SK-N-SH treated with all-trans-retinoic acid at 6 μM for 48 hours (cell line): Measurements from ENCODE around the gene OR6K6.

Source experiments
- BACH2 ChIP-seq: fragments of 250-450 bp; sonication (Bioruptor Pico); IDR thresholded peaks from 2 replicates; pipeline ENCODE4 v1.9.0; 2021; ENCODE audit warnings: mild to moderate bottlenecking, borderline replicate concordance
- CSDC2 ChIP-seq: fragments of 250-450 bp; sonication (Bioruptor Pico); IDR thresholded peaks from 2 replicates; pipeline ENCODE4 v1.5.0; 2020; ENCODE audit warnings: mild to moderate bottlenecking, moderate library complexity
- OSR1 ChIP-seq: fragments of 250-450 bp; sonication (Bioruptor Pico); IDR thresholded peaks from 2 replicates; pipeline ENCODE4 v1.8.0; 2022; ENCODE audit warnings: moderate library complexity, mild to moderate bottlenecking, inconsistent platforms
- PPARA ChIP-seq: fragments of 250-450 bp; sonication (Bioruptor Pico); IDR thresholded peaks from 2 replicates; pipeline ENCODE4 v1.5.0; 2020; ENCODE audit warnings: mild to moderate bottlenecking, borderline replicate concordance
- TCF4 ChIP-seq: fragments of 250-450 bp; sonication (Bioruptor Pico); IDR thresholded peaks from 2 replicates; pipeline ENCODE4 v1.8.0; 2021; ENCODE audit warnings: mild to moderate bottlenecking, moderate library complexity, borderline replicate concordance
- ZC3H10 ChIP-seq: fragments of 250-450 bp; sonication (Bioruptor Pico); IDR thresholded peaks from 2 replicates; pipeline ENCODE4 v1.5.1; 2021; ENCODE audit warnings: mild to moderate bottlenecking, moderate library complexity
- ZFP3 ChIP-seq: fragments of 250-450 bp; sonication (Bioruptor Pico); IDR thresholded peaks from 2 replicates; pipeline ENCODE4 v1.5.0; 2020; ENCODE audit warnings: mild to moderate bottlenecking, moderate library complexity
- ZNF70 ChIP-seq: fragments of 450-650 bp; formaldehyde crosslinking; IDR thresholded peaks from 2 replicates; pipeline ENCODE4 v1.5.0; 2020; ENCODE audit warnings: mild to moderate bottlenecking, moderate library complexity
- TF ChIP-seq, protein P1 (sequence below): fragments of 250-450 bp; sonication (Bioruptor Pico); IDR thresholded peaks from 2 replicates; pipeline ENCODE4 v1.8.0; 2020; ENCODE audit warnings: mild to moderate bottlenecking, moderate library complexity, borderline replicate concordance
- TF ChIP-seq, protein P2 (sequence below): fragments of 250-450 bp; sonication (Bioruptor Pico); IDR thresholded peaks from 2 replicates; pipeline ENCODE4 v1.5.1; 2020; ENCODE audit warnings: low read depth, mild to moderate bottlenecking, moderate library complexity

DNA sequence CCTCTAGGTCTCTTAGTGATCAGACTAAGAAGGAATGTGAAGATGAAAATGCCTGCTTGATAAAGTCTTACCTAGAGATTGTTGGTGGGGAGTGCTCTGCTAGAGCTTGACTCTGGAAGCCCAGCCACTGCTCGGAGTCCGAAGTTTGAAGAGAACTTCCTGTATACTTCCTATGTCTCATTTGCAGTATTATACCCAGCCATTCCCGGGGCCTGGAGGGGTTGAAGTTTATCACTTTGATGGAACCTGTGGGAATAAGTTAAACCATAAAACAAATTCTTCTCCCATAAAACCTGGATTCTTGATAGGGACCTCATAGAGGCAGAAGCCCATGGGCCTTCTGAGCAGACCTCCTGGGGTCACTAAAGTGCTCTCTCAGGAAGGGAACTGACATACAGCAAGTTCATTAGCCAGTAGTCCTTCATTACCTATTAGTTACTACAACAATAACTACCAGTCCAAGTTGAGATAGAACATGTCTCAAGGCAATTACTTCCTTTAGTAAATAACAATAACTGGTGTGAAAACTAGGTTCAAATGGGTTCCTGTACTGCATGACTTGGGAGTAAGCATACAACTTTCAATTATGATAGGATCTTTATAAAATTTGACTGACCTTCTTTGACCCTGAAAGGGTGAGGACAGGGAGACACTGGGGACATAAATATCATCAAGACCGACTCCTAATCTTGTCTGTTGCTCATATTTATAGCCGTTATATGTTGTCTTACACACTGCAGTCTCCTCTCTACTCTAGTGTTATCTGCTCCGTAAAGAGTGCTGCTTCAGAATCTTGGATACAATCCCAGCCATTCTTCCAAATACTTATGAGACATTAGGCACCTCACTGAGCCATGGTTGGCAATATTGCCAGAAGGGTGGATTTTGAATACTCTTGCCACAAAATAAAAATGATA lies 17.7 kb downstream of the OR6K6 start, which contains the start of gene OR6N1:
- TF ChIP-seq ZFP3 (CRISPR knock-in tag) (no peak), PPARA (CRISPR knock-in tag) (no peak), ZC3H10 (CRISPR knock-in tag) (no peak), TCF4 (CRISPR knock-in tag) (no peak), BACH2 (CRISPR knock-in tag) (no peak), ZNF70 (no peak), OSR1 (CRISPR knock-in tag) (no peak), CSDC2 (CRISPR knock-in tag) (no peak)
- TF ChIP-seq, protein P1, sequence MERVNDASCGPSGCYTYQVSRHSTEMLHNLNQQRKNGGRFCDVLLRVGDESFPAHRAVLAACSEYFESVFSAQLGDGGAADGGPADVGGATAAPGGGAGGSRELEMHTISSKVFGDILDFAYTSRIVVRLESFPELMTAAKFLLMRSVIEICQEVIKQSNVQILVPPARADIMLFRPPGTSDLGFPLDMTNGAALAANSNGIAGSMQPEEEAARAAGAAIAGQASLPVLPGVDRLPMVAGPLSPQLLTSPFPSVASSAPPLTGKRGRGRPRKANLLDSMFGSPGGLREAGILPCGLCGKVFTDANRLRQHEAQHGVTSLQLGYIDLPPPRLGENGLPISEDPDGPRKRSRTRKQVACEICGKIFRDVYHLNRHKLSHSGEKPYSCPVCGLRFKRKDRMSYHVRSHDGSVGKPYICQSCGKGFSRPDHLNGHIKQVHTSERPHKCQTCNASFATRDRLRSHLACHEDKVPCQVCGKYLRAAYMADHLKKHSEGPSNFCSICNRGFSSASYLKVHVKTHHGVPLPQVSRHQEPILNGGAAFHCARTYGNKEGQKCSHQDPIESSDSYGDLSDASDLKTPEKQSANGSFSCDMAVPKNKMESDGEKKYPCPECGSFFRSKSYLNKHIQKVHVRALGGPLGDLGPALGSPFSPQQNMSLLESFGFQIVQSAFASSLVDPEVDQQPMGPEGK (CRISPR knock-in tag): no peak
- TF ChIP-seq, protein P2, sequence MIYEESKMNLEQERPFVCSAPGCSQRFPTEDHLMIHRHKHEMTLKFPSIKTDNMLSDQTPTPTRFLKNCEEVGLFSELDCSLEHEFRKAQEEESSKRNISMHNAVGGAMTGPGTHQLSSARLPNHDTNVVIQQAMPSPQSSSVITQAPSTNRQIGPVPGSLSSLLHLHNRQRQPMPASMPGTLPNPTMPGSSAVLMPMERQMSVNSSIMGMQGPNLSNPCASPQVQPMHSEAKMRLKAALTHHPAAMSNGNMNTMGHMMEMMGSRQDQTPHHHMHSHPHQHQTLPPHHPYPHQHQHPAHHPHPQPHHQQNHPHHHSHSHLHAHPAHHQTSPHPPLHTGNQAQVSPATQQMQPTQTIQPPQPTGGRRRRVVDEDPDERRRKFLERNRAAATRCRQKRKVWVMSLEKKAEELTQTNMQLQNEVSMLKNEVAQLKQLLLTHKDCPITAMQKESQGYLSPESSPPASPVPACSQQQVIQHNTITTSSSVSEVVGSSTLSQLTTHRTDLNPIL: no peak
